ENCODE measurements around the gene RAD51C. TPM values are rescaled to one million over a fixed set of nuclear protein-coding genes. Genes with fewer than 3 reads are reported as not detected.
"Not testable (repeated sequence)": the region's sequence is repeated elsewhere in the genome, so short reads cannot be mapped to it uniquely, and the experiment has no call there.

The RAD51C gene
- total and polyA plus RNA-seq, 9 of the 15 experiments (the other 6 are each of a cell fraction or from before 2014, with no cell fraction given): 93.9 to 341 (median 135) TPM

DNA sequence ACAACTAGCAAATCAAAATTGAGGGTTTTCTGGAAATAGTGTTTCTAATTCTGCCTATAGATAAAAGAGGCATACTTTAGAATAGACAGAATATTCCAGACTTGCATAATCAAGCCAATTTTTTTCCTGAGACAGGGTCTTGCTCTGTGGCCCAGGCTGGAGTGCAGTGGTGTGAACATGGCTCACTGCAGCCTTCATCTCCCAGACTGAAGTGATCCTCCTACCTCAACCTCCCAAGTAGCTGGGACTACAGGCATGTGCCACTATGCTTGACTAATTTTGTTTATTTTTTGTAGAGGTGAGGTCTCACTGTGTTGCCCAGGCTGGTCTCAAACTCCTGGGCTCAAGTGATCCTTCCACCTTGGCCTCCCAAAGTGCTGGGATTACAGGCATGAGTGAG lies 57.2 kb downstream of the RAD51C start:
- H3K27me3 ChIP-seq (ENCODE audit: control insufficient read depth in 2 of 2, insufficient read depth in 2 of 2, low read length in 2 of 2); DNase-seq (ENCODE audit: extremely low read depth in 1 of 4, low spot score in 3 of 4); H2AFZ ChIP-seq (ENCODE audit: low read depth, low read length); H3K27ac ChIP-seq (ENCODE audit: extremely low read depth, low read depth, low read length); BruUV-seq (replicated peaks); H4K20me1 ChIP-seq (replicated peaks; ENCODE audit: control insufficient read depth, insufficient read depth, low read length); H3K4me1 ChIP-seq (replicated peaks in 1 of 2; ENCODE audit: control insufficient read depth in 2 of 2, insufficient read depth in 2 of 2, low read length in 2 of 2); ATAC-seq; H3K9me1 ChIP-seq (ENCODE audit: control insufficient read depth, insufficient read depth, low read length); H3K36me3 ChIP-seq (ENCODE audit: control insufficient read depth, insufficient read depth, low read length); CTCF ChIA-PET (ENCODE audit: low intra/inter-chr PET ratio); in situ Hi-C loops (cut with MboI); H3K9me3 ChIP-seq (replicated peaks; ENCODE audit: control insufficient read depth, insufficient read depth, low read depth, low read length); H3K4me2 ChIP-seq (ENCODE audit: insufficient read depth, low read length); H3K79me2 ChIP-seq (ENCODE audit: control insufficient read depth, insufficient read depth, low read length); H3K9ac ChIP-seq (ENCODE audit: insufficient read depth in 1 of 2, low read depth in 2 of 2, low read length in 2 of 2); FAIRE-seq; intact Hi-C loops (cut with micrococcal nuclease); H3K4me3 ChIP-seq: not testable (repeated sequence)
- POLR2A ChIA-PET: interaction anchor here (1.0 kb wide), 1 partner anchor 15 kb away, joined by 3 read pairs; no protein-coding TSS in a partner anchor
- TF ChIP-seq, protein P1, sequence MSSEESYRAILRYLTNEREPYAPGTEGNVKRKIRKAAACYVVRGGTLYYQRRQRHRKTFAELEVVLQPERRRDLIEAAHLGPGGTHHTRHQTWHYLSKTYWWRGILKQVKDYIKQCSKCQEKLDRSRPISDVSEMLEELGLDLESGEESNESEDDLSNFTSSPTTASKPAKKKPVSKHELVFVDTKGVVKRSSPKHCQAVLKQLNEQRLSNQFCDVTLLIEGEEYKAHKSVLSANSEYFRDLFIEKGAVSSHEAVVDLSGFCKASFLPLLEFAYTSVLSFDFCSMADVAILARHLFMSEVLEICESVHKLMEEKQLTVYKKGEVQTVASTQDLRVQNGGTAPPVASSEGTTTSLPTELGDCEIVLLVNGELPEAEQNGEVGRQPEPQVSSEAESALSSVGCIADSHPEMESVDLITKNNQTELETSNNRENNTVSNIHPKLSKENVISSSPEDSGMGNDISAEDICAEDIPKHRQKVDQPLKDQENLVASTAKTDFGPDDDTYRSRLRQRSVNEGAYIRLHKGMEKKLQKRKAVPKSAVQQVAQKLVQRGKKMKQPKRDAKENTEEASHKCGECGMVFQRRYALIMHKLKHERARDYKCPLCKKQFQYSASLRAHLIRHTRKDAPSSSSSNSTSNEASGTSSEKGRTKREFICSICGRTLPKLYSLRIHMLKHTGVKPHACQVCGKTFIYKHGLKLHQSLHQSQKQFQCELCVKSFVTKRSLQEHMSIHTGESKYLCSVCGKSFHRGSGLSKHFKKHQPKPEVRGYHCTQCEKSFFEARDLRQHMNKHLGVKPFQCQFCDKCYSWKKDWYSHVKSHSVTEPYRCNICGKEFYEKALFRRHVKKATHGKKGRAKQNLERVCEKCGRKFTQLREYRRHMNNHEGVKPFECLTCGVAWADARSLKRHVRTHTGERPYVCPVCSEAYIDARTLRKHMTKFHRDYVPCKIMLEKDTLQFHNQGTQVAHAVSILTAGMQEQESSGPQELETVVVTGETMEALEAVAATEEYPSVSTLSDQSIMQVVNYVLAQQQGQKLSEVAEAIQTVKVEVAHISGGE (CRISPR knock-in tag; IDR thresholded peaks at IDR 0.05): peak in 1 of 3 experiments; percentile 86; a peak in 1 of 6 replicates

DNA sequence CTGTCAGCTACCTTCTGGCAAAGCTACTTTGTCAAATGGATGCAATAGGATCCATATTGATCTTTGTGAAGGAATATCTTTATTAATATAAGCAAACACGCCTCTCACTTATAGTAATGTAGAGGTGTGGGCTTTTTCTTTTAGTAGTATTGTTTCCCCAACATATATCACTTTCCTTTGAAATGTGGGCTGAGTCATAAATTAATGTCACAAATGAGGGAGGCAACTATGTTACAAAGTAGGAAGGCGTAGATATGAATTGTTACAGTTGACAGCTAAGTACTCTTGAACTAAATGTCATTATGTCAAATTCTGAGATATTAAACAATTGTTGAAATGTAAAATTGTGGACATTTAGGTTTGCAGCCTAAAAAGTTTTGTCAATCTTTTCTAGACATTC lies 60.6 kb downstream of the RAD51C start:
- Histone ChIP-seq H3K27me3 (ENCODE audit: control insufficient read depth in 2 of 2, insufficient read depth in 2 of 2, low read length in 2 of 2) (no peaks in the 10 kb centered on the region), H4K20me1 (replicated peaks; ENCODE audit: control insufficient read depth, insufficient read depth, low read length) (no peaks in the 10 kb centered on the region), H2AFZ (ENCODE audit: low read depth, low read length) (no peak overlapping the region), H3K4me1 (replicated peaks in 1 of 2; ENCODE audit: control insufficient read depth in 2 of 2, insufficient read depth in 2 of 2, low read length in 2 of 2) (peaks cover 6 to 14% of the 10 kb centered on the region in 2 experiments; a peak in 4 of 5 replicates), H3K27ac (ENCODE audit: extremely low read depth, low read depth, low read length) (no peak overlapping the region), H3K79me2 (ENCODE audit: control insufficient read depth, insufficient read depth, low read length) (peaks cover 5% of the 10 kb centered on the region; the same call in 1 of the 3 replicates), H3K9me1 (ENCODE audit: control insufficient read depth, insufficient read depth, low read length) (no peaks in the 10 kb centered on the region), H3K9me3 (replicated peaks; ENCODE audit: control insufficient read depth, insufficient read depth, low read depth, low read length) (no peaks in the 10 kb centered on the region), H3K4me3 (no peak overlapping the region), H3K36me3 (ENCODE audit: control insufficient read depth, insufficient read depth, low read length) (no peaks in the 10 kb centered on the region), H3K9ac (ENCODE audit: insufficient read depth in 1 of 2, low read depth in 2 of 2, low read length in 2 of 2) (no peak overlapping the region), H3K4me2 (ENCODE audit: insufficient read depth, low read length) (no peak overlapping the region)
- ChIA-PET POLR2A (no interaction called here), CTCF (ENCODE audit: low intra/inter-chr PET ratio) (no interaction called here)
- DNase-seq (ENCODE audit: extremely low read depth in 1 of 4, low spot score in 3 of 4) (no peak), FAIRE-seq (peak; percentile 15), ATAC-seq (no peak)
- no TSS peak for BruUV-seq (replicated peaks)
- in situ Hi-C loops (cut with MboI): no loop called here
- intact Hi-C loops (cut with micrococcal nuclease): no loop called here
- WGBS (ENCODE audit: insufficient coverage, low coverage, missing lambda C conversion rate): 30% methylated on average over 2 of the region's 2 CpGs
- TF ChIP-seq, protein P1 (CRISPR knock-in tag; IDR thresholded peaks at IDR 0.05): peak in 1 of 3 experiments; percentile 20; a peak in 1 of 6 replicates
- TF ChIP-seq PKNOX1 (IDR thresholded peaks at IDR 0.05) (peak; percentile 78), SREBF2 (CRISPR knock-in tag; IDR thresholded peaks at IDR 0.05) (no peak), ZNF668 (CRISPR knock-in tag; IDR thresholded peaks at IDR 0.05) (no peak), ILF3 (IDR thresholded peaks at IDR 0.05; ENCODE audit: borderline replicate concordance) (no peak), SNIP1 (IDR thresholded peaks at IDR 0.05; ENCODE audit: low read depth) (no peak), MEIS2 (IDR thresholded peaks at IDR 0.05; ENCODE audit: partially characterized antibody) (peak; percentile 92)

All from K562 (cell line).